LoVo (cell line): ENCODE measurements around the gene SEZ6L.
A peak's percentile ranks its signal among the peaks of the same experiment; 100 is the strongest.

Experiments used
- DNase-seq: peaks from one replicate; pipeline ENCODE4 v3.0.0-alpha.2; 2016; ENCODE audit warnings: low spot score

Gene SEZ6L

DNA sequence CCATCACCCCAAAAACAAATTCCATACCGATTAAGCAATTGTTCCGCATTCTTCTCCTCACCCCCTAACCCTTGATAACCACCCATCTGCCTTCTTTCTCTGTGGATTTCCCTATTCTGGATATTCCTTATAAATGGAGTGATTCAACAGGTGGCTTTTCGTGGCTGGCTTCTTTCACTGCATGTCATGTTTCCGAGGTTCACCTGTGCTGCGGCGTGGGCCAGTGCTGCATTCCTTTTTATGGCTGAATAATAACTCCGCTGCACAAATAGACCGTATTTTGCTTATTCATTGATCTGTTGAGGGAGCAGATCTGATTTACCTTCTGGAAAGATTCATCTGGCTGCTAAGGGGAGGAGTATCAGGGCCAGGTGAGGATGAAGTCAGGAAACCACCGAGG, 165.0 kb downstream of the SEZ6L start:
- DNase-seq = no peak

DNA sequence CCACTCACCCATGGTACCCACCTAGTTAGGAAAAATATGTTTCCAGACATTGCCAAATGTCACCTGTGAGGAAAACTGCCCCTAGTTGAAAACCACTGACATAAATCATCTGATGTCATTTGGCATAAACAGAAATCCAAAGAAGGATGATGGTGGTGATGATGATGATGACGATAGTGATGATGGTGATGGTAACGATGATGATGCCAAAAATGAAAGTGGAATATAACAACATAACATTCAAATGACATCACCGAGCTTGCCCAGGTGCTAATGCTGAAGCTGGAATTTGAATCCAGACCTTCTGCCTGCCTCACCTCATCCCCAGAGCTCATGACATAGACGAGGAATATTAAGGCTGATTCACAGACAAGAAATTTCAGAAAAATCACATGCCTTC, 167.5 kb downstream of the SEZ6L start:
- DNase-seq = no peak

DNA sequence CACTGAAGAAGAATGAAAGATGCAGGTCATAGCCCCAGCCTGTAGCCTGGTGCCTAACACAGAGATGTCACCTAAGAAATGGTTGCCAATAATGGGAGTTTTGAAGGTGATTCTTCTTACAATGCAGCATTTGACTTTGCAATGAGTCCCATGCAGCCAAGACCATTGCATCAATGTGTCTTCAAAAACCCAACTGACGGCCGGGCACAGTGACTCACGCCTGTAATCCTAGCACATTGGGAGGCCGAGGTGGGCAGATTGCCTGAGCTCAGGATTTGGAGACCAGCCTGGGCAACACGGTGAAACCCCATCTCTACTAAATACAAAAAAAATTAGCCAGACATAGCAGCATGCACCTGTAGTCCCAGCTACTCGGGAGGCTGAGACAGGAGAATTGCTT, 170.5 kb downstream of the SEZ6L start:
- no peak for DNase-seq

DNA sequence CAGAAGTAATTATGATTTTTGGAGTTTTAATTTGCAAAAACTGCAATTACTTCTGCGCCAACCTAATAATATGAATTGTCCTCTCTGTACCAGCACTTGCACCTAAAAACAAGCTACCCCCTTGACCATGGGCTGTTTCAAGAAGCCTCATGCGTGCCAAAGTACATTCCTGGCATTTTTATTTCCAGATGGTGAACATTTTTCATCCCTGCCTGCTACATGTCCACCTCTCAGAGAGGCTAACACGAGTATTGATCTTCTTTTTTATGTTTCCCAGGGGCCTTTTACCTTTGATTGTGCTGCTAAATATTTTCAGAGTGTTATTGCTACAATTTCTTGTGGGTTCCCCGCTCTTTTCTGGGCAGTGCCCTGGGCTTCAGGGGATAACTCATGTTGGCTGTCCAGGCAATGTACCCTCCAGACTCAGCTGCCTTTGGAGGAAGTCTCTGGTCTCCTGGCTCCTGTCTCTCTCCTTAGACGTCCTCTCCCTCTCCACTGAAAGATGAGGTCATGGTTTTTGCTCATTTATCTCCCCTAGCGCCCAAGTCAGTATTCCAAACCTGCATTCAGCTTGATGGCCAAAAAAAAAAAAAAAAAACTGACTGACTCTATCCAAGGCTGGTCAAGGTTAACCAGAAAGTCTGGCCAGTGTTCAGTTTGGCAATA, 173.6 kb downstream of the SEZ6L start:
- no peak for DNase-seq

DNA sequence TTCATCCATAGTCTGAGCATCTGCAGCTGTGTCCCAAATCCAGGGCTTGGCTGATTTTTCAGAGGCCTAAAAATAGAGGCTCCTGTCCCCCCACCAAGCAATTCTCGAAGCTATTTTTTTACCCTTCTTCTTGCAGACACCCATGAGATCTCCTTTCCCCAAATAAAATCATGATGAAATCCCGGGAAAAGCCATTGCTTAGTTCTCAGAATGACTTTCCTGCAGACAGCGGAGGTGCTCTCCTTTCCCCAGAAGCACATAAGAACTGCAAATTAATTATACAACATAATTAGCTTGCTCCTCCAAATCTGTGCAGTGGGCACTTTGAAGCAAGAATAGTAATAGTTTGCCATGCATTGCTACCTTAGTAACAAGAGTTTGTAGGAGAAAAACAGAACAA, 176.2 kb downstream of the SEZ6L start:
- no peak for DNase-seq

DNA sequence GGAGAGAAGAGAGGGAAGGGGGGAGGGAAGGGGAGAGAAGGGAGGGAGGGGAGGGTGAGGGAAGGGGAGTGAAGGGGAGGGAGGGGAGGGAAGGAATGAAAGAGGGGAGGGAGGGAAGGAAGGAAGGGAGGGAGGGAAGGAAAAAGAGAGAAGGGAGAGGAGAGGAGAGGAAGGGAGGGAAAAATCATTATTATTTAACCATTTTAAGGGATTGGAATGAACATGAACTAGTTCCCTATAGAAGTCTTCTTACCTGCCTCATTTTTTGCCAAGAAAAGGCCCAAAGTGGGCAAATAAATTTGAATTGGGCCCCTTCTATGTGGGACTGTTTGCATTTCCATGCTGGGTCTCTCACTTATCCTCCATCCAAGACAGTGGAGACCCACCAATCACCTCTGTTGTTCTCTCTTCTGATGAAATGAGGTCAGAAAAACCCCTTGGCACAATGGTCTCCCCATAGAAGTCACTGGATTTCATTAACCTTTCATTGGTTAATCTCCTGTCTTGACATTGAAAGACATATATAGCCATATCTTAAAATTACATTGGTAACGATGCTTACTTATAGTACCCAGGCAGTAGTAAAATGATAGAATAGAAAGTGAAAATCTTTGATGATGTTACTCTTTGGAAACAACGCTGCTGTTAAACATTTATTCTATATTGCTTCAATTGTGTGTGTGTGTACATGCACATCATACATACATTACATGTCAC, 179.7 kb downstream of the SEZ6L start:
- DNase-seq = no peak

DNA sequence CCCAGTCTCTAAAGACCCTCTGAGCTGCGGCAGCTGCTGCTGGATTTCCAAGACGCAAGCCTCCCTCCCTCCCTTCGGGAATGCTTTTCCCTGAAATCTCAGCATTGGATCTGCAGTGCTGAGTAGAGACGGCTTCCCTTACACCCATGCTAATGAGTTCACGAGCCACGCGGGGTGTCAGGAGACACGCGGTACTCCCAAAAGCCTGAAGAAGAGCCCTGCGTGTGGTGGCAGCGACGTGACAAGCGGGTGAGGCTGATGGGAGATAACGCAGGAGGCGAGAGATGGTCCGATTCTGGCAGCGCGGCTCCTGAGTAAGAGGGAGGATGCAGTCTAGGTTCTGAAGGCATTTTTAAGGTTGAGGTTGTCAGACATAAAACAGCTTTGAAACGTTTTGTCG, 185.4 kb downstream of the SEZ6L start:
- DNase-seq = no peak

DNA sequence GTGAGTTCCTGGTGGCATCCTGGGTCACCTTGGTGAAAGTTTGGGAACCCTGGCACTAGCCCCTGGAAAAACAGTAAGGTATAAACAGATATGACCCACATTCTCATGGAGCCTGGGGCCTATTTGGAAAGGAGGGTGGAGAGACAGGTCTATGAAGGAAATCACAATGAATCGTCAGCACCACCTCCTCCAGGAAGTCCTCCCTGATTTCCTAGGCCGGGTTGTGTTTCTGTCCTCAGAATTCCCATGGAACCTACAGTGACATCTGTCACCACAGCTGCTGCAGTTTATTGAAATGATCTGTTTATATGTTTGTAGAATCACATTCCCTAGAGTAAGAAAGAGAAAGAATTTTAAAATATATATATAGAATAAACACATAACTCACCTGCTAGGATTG, 188.0 kb downstream of the SEZ6L start:
- no peak for DNase-seq

DNA sequence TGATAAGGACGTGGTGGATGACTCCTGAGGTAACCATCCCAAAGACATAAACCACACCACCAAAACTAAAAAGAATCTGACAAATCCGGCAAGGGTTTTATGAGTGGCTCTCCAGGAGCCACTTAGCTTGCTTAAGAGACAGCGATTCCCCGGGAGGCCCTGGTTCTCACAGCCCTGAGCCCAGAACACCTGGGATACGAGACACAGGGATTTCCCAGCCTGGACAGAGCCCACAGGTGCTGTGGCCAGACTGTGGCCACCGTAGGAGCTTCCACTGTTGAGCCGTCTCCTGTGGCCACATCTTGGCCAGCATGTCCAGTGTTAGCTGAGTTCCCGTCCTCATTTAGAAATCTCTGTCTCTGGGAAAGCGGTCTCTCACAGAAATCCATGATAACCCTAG, 188.6 kb downstream of the SEZ6L start:
- no peak for DNase-seq

DNA sequence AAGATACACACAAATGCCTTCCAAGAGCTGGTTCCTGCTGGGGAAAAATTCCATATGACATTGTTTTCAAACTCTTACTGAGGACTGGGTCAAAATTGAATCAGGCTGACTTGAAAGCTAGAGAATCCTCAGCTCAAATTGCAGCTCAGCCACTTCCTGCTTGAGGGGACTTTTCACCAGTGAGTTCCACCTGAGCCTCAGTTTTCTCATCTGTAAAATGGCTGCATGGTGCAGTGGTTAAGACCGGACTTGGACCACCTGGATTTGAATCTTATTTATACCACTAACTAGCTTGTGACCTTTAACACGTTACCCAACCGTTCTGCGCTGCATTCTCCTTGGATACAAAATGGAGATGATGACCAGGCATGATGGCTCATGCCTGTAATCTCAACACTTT, 189.9 kb downstream of the SEZ6L start:
- DNase-seq = no peak

DNA sequence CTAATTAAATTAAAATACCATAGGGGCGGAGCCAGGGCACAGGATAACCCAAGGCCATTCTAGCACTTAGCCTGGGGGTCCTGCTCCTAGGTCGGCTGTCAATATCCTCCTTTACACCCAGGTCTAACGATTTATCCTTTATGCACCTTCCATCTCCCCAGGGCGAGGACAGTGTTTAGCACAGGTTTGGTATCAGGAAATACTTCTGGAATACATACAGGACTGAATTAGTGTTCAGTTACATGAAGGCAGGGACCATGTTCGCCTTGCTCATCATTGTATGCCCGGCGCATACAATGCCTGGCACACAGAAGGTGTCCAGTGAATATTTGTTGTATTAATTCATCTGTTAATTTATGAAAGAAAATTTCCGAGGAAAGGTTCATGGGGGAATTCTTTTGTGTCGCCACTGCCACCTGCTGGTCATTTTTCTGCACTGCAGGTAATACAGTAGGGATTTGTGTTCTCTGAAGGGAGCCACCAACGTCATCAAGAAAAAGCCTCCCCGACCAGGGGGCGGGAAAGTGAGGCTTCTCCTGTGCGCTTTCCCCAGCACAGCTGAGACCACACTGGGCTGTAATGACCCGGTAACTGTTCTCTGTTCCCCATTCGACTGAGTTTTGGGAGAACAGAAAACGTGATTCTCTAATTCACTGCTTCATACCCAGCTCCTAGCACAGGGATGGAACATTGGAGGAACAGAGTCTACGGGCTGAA, 191.1 kb downstream of the SEZ6L start:
- peak; percentile 62 for DNase-seq

DNA sequence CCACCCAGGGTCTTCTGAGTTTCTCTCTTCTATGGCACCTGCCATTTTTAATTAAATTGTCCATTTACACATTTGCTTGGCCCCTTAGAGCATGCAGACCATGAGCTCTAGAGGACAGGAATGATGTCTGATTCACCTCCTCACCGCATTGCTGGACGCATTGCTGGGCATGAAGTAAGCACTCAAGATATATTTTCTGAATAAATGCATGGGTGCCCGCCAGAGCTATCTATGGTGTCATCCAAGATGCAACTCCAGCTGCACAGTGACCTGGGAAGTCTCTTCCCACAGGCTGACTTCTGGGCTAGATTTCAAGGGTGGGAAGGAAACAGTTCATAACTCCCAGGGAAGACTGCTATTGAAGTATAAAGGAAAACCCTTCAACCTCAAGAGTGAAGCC, 193.2 kb downstream of the SEZ6L start:
- no peak for DNase-seq

DNA sequence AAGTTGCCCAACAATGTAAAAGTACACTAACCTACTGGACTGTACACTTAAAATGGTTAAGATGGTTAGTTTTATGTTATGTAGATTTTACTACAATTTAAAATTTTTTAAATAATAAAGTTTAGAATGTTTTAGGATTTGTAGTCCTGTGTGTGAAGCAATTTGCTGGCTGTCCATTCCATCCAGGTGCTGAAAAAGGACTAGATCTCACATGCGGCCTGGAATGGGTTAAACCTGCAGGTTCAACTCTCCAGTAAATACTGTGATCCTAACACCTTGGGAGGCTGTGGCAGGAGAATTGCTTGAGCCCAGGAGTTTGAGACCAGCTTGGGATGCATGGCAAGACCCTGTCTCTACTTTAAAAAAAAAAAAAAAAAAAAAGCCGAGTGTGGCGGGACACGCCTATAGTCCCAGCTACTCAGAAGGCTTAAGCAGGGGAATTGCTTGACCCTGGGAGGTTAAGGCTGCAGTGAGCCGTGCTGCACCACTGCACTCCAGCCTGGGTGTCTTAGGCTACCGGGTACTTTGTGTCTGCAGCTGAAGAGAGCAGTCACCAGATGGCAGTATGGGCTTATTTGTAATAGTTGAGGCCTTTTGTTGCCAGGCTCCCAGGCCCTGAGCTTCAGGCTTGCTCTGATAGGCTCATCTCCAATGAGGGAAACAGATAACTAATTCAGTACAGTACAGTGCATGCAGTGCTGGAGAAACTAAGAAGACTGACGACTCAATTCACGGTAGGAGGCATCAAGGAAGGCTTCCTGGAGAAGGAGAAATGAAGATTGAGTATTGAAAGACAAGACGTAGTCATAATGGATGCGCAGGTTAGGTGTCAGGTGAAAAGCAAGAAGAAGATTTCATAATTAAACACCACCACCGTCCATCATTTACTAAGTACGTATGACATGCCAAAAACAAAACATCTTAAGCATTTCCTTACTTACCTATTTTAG, 195.1 kb downstream of the SEZ6L start:
- DNase-seq = peak; percentile 63

DNA sequence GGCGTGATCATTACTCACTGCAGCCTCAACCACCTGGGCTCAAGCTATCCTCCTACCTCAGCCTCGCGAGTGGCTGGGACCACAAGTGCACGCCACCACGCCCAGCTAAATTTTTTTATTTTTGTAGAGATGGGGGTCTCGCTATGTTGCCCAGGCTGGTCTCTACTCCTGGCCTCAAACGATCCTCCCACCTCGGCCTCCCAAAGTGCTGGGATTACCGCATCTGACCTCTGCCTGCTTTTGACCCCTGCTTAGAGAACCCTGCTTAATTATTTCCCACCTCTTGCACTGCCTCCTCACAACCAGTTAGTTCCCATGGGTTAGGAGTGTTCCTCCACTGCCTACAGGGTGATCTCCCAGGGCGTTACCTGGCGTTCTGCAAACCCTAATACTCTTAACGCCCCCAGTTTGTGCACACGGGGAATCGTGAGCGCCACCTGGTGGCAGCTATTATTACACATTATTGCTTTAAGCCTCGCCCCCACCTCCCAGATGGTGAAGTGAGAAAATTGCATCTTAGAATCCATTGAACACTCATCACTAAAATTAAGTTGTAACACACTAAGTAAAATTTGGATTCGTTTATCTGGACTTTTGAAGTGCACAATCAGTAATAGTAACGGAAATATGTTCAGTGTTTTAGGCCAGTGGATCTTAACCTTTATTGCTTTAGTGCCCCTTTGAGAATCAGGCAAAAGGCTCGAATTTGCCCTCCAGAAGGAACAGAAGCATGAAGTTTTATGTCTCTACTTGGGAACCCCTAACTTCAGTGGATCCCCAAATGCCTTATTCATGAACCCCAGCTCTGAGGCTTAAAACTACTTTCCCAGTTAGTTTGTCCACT, 198.4 kb downstream of the SEZ6L start:
- DNase-seq = peak; percentile 51

DNA sequence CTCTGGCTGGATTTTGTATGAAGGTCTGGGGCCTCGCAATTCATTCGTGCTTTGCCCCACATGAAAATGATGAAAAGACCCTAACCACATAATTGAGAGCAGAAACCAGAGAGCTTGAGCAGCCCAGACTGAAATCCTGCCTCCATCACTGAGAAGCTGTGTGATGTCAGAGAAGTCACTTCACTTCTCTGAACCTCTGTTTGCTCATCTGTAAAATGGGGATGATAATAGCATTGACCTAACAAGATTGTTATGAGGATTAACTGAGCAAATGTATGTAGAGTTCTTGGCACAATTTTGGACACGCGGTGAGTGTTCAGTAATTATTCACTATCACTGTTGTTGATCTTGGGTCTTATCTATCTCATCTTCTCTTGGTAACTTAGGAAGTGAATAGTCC, 203.6 kb downstream of the SEZ6L start:
- no peak for DNase-seq

DNA sequence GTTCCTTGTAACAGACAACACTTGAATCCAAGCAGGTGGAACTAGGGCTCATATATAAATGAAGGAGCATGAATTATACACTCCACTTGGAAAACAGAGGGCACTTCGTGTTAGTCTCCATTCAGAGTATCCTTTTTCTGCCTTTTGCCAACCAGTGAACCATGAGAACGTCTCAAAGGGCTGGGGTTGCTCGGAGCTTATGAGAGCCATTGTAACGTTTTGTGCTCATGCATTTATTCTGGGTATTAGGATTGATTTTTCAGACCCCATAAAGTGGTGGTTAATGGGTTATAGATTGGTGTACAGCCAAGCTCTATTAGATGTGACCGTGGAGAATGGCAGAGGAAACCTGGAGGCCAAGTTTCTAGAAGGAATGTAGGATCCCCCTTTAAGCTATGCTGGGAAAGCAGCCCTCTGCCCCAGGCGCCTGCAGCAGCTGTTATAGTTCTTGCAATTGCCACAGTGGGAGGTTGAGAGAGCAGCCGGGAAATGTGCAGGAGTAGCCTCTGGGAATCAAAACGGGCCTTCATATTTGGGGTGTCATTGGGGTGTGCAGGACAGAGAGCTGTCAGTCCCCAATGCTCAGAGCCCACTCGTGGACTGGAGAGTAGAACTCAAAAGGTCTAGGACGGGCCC, 205.2 kb downstream of the SEZ6L start:
- DNase-seq = no peak

DNA sequence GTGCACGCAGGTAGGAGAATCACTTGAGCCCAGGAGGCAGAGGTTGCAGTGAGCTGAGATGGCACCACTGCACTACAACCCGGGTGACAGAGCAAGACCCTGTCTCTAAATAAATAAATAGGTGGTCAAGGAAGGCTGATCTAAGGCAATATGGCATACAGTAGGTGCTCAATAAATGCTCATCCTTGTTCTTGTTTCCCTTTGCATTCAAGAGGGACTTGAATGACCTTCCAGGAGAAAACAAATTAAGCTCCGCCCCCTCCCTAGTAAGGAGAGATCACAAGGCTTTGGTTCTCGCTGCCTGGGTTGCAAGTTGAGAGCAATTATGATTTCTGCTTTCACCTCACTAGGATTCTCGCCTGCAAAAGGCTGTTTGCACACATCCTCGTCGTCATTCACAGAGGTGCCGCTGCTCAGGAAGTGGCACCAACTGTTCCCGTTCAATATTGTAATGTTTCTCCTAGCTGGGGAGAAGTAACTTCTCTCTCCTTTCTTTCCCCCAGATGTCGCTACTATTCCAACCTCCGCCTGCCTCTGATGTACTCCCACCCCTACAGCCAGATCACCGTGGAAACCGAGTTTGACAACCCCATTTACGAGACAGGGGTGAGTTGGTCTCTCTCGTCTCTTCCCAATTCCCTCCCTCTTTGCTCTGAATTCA, 208.0 kb downstream of the SEZ6L start:
- DNase-seq = no peak

DNA sequence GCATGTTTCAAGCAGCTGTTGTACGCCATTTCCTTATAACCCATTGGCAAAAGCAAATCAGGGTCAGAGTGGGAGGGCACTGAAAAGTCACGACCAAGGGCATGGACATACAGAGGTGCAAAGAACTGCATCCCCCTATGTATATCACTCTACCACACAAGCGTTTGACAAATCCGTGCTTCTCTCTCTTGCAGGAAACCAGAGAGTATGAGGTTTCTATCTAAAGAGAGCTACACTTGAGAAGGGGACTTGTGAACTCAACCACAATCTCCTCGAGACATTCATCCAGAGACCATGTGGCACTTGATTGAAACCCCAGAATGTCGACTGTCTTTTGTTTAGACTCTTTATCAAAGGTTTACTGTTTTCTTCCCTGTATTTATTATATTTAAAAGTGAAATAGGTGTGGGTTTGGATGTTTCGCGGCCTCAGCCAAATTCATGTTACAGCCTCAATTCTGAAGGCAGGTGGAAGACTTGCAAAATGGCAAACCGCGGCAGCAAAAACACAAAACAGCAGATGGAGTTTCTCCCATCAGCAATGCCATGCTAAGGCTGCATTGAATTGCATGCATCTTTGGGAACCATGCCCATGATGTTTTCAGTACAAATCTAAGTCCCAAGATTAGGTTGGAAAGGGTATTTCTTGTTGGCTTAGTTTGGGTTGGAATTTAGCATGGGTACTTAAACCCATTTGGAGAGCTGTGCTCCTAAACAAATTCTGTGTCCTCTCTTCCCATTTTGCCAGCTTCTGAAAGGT, 211.0 kb downstream of the SEZ6L start:
- no peak for DNase-seq

DNA sequence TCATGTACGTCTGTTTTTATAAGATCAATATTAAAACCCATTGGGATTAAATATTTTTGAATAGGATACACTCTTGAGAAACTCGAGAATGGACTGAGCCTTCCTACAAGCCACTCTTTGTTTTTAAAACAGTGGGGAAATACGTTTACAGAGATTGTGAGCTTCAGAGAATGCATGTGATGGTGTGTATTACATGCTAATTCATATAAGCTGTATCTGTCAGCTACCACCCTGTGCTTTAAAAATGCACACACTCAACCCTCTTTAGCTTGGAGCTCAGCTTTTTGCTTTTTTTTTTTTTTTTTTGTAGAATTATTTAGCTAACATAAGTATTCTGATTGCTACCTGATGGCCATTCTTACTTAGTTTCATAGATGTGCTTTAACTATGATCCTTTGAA, 213.5 kb downstream of the SEZ6L start:
- DNase-seq = no peak
